Right lung (tissue), 5 donors: ENCODE measurements around the gene PLCZ1. TPM values are rescaled to one million over a fixed set of nuclear protein-coding genes. Genes with fewer than 3 reads are reported as not detected.
A peak's percentile ranks its signal among the peaks of the same experiment; 100 is the strongest.
"Not testable (repeated sequence)": the region's sequence is repeated elsewhere in the genome, so short reads cannot be mapped to it uniquely, and the experiment has no call there.

Experiments
- DNase-seq, 2 donors: peaks; one replicate each; pipeline ENCODE4 v3.0.0-alpha.2; 2013
- polyA plus RNA-seq, 5 donors: library from polyadenylated mRNA; unstranded; fragments of 120-200 nt; gene quantifications; one replicate each; pipeline versions ENCODE4 v1.2.1 to v1.2.3, GENCODE V29; 2013; ENCODE audit warnings: inconsistent platforms in 1 of 5, low replicate concordance in 1 of 5; ENCODE audit not compliant: insufficient read length in 5 of 5, insufficient read depth in 1 of 5

The PLCZ1 gene
- polyA plus RNA-seq, 5 donors = 1.1 to 2.3 (median 1.6) TPM

DNA sequence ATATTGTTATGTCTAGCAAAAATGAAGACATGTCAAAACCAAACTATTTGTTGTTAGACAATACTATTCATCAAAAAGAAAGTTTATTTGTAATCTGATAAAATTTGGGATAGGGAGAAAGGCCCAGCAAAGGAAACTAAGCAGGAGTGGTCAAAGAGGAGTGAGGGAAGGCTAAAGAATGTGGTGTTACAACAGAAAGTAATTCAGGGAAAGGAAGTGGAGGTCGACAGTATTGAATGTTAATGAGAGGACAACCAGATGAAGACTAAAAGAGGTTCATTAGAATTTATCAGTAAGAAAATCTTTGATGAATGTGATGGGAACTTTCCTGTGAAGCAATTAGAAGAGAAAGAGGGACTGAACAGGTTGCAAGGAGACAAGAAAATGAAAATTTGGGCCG lies 33.9 kb downstream of the PLCZ1 start:
- no peak for DNase-seq

DNA sequence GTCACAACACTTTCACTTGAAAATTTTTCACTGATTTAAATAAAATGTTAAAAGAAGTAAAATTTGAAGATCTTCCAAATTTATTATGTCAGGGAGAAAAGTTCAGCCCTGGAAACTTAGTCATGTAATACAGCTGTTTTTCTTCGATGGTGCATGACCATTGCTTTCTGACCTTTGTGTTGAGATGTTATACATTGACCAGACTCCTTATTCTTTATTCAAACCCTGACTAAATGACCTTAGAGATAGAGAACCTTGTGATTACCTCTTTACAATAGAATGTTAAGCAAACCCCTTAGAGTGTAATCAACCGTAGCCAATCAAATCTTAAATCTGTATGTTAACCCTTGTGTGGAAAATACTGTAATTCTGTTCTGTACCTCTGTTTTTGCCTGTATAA lies 34.5 kb downstream of the PLCZ1 start:
- no peak for DNase-seq

DNA sequence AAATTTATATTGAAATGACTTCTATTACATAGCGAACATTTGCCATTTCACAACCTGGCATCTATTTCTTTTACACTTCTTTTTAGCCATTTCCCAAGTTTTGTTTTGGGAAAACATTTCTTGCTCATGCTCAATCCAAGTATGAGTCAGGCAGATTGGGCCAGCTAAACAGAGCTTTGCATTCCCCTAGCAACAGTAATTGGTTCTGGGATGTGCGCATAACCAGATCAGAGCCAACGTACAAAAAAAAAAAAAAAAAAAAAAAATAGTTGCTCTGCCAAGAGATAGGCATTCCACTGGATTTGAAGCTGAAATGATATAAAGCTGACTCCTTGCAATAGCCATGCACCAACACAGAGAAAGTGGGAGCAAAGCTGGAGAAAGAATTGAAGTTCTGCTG lies 37.5 kb downstream of the PLCZ1 start:
- peak in 1 of 2 donors; percentile 23 for DNase-seq

DNA sequence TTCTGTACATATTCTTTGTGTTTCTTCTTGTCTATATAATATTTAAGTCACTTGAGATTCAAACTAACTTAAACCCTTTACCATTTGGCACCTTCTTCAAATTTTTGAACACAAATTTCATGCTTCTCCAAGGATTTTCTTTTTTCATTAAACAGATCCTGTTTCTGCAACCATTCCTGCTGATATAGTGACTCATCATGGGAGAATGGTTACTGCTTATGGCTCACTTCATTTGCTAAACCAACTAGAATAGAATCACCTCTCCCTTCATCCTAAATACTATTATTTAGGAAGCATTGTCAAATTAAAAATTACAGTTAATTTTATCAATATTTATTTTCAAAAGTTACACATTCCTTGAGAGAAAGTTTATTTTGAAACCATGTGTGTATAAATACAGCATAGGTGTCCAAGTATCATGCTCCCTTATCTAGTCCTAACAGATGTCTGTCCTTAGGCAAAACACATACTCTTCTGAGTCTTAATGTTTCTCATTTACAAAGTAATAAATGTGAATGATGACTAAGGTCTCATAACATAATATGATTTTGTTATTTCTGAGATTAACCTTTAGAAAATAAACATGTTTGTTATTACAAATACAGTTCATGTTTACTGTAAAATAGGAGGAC lies 40.7 kb downstream of the PLCZ1 start:
- no peak for DNase-seq

DNA sequence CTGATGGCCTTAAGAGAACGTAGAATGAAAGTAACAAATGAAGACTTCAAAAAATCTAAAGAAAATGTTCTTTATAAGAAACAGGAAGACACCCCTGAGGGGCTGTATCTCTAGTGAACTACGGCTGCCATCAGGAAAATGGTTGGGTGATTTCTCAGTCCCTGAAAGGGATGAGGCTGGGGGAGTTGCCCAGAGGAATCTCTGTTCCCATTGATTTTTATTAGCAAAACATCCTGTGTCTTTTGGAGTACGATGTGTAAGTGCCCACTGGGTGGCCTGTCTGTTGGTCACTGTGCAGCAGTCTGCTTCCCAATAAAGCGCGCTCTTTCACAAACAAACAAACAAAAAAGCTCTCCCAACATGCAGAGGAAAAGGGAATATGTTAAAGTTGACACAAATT lies 43.8 kb downstream of the PLCZ1 start:
- DNase-seq = not testable (repeated sequence)

DNA sequence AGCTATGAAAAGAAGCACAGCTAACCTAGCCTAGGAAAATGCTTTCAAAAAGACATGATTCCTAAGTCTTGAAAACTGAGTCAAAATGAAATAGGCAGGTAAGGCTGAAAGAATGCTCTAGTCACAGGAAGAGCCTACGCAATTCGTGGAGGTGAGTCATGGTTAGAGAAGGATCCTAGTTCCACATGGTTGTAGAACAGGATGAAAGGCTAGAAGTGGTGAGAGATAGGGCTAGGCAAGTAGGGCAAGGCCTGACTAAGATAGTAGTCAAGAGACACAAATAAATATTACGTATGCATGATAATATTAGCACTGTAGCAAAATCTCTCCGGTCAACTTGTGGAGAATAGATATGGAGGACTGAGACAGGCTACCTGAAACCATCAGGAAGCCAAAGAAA lies 47.2 kb downstream of the PLCZ1 start:
- DNase-seq = no peak

DNA sequence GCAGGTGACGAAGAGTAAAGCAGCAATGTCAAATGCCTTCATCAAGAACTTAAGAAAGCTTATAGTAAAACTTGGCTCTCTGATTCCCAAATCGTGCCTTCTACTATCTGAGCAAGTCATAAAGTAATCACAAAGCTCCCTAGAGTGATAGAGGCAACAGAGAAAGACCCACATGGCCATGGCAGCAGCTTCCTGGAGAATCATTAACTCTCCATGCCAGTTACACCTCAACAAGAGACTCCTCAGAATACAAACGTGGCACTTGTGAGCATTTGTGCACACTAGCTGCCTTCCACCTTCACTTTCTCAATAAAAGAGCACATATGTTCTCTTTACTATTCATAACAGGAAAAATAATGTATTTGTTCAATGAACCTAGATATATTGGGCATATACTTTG lies 48.0 kb downstream of the PLCZ1 start:
- DNase-seq = no peak

DNA sequence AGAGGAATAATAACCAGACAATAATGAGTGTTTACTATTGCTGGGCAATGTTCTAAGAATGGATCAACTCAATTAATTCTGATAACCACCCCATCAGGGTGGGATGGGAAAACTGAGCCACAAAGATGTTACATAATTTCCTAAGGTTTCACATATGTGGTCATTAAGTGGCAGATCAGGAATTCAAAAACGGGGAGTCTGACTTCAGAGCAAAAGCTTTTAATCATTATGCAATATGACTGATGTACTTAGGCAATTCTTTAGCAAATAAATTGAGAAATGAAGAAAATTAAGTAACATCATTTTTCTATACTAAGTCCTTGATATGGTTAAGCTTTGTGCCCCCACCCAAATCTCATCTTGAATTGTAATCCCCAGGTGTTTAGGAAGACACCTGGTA lies 53.4 kb downstream of the PLCZ1 start:
- no peak for DNase-seq

DNA sequence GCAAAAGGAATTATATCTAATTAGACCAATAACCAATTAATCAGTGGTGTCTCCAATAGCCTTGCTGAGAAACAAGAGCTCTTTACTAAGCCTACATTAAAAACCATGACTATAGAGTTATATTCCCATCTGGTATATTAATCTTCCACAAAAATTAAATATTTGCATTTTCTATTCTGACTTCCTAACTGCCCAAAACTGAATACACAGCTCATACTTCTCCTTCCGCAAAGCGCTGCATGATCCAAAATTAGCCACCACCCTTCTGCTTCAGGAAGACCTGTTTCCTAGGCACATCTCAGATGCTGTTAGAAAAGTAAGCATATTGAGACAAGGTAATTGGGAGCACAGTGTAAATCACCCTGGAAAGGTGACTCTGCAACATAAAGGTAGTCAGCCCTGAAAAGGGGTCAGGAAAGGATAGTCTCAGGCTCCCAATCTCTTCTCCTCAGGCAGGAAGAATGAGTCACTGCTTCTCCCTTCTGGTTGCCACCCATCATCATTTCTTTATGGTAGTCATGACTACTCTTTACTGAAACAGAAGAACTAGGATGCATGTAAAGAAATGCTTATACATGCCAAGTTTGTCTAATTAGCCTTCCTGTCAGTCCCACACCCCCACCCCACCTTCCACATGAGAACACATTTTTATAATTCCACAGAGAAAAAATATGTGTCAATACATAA lies 54.3 kb downstream of the PLCZ1 start:
- DNase-seq = no peak

DNA sequence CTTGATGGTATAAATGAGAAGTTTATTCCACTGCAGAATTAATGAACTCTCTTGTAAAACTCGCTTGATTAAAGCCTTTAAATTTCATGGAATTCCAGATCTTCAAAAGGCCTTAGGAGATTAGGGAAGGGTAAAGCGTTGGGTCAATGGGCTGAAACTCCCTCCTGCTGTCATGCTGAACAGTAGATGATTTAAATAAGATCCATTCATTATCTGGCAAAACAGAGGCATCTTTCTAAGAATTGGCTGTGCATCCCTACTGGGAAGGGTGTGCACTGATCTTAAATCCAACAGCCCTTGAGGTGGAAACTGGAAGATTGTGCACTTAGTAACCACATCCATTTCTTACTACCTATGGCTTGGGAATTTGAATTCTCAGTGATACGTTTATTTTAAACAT lies 56.0 kb downstream of the PLCZ1 start:
- DNase-seq = no peak

DNA sequence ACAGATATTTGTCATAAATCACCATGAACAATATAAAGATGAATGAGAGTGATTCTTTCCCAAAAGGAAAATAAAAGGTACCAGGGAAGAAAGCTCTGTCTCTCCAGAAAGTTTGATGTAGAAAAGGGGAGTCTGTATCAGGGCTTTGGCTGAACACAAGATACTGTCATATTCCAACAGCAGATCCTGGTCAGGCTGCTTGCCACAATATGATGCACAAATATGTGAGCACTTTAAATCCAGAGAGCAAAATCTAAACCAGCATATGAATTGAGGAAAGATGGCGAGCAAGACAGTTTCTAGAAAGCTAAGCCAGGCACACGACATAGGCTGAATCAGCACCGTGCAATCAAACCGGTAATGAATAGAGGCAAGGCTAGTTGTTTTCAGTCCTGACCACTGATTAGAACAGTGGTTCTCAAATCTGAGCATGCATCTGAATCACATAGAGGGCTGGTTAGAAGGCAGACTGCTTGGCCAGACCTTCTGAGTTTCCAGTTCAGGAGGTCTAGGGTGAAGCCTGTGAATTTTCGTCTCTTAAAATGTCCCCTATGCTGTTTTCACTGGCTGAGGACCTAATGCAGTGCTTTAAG lies 60.7 kb downstream of the PLCZ1 start:
- no peak for DNase-seq

DNA sequence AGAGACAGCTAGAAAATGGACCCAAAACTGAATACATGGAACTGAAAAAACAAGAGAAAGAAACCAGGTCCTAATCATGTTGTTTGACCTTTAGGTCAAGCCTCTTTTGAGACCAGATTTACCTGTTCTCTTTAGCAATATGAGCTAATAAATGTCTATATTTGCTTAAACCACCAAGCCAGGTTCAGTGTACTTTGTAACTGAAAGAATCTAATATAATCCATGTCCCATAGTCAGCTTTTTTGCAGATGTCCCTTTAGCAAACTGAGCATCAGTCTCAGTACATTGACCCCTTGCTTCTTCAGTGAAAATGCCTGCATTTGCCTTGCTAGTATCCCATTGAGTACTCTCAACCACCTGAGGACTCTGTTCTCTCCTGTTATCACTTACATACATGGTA lies 61.7 kb downstream of the PLCZ1 start:
- peak in 1 of 2 donors; percentile 12 for DNase-seq

DNA sequence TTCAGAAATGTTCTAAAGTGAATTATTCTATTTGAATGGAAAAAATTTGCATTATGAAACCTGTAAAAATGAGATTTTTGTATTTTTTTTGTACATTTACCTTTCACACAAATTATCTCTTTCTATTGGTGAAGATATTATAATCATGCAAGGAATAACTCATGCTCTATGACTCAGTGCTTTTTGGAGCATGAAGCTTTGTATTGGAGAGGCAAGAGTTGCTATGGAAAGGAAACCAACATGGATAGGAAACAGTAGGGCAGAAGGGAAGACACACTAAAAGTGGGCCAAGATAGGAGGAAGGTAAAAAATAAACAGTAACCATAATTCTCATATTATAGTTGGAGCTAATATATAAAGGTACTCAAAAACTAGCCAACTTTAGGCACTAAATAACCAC lies 79.0 kb downstream of the PLCZ1 start:
- no peak for DNase-seq

DNA sequence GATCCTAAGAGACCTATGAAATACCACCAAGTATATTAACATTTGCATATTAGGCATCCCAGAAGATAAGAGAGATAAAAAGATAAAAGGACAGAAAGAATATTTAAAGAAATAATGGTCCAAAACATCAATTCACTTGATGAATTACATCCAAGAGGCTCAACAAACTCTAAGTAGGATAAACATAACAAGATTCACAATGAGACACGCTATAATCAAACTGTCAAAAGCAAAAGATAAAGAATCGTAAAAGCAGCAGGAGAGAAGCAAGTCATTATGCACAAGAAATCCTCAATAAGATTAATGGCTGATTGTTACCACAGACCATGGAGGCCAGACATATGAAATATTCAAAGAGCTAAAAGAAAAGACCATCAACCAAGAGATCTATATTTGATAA lies 79.6 kb downstream of the PLCZ1 start:
- DNase-seq = no peak

DNA sequence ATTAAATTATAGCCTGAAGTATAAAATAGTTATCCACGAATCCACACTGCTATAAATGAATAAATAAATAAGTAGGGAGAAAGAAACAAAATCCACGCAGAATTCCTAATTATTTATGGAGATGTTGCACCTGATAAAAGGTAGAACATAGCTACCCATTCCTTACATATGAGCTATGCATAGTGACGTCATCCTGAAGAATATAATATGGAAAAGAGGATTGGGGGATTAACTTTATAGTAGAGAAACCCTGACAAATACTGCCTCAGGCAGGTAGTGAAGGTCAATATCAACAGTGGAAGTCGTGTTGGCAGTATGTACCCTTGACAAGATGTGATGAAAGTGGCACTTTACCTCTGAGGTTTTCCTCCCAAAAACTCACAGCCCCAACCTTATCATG lies 82.5 kb downstream of the PLCZ1 start:
- DNase-seq = no peak

DNA sequence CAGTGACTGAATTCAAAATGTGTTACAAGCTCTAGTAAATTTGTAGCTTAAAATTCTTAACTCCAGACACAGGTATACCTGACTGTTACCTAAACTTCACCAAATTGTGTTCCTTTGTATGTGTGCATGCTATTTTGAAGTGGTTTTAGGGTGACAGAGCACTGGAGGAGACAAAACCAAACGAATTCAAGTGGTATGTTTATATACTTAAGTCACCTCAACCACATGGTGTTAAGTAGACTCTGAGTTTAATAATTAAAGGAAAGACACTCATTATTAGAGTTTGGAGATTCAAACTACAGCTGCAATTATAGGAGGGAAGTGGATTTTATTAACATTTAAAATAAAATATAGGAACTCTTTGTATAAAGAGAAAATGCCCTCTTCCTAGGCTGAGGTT lies 84.3 kb downstream of the PLCZ1 start:
- DNase-seq = no peak

DNA sequence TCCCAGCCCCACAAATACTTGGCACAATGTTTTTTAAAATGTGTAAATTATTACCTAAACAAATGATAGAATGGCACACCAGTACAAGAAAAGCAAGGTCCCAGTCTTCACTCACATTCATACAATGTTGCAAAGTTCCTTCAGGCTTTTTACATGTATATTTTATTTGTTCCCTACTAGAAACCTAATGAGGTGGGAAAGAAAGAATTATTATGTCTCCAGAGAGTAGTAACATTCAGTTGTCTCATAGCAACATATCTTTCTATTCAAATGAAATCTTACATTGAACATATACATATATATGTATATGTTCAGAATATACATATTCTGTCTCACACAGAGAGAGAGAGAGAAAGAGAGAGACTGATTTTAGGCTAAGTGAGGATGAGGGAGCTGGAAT lies 85.2 kb downstream of the PLCZ1 start:
- peak in 1 of 2 donors; percentile 9 for DNase-seq

DNA sequence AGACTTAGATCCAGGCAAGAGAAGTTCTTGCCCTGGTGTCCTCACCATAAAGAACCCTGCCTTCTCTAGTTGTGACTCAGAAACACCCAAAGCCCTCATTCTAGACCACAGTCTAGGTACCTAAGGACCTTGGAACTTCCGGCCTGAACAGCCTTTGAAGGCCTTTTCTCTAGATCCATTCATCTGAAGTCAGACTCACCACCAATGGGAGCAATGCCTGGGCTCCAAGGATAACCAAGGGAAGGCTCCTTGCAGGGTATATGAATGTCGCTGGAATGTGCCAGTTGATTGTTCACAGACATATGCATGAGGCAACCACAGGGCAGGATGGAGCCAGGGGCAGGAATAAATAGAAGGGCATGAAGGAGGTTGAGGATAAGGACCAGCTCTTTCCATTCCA lies 86.3 kb downstream of the PLCZ1 start:
- no peak for DNase-seq

DNA sequence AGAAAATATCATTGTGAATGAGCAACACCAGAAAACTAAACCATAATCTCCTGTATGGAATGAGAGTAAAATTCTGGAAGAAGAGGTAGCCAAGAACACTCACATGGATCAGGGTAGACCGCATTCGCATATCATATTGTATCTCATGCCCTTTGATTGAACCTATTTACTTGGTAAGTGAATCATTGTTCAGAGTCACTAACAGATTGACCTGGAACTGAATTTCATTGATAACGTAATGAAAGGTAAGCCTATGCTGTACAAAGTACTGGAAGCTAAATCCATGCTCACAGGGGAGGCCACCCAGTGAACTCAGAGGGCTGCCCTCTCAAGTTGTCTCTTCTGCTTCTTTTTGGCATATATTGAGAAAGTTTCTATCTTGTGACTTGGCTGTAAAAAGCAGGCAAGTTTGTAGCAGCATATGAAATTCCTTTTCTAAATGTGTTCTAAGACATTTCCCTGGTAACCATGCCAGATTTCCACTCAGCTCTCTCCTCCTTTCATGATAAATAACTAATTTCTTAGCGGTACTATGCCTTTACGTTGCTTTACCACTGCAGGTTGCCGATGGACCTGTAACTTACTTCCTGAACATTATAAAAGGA lies 91.4 kb downstream of the PLCZ1 start:
- no peak for DNase-seq

DNA sequence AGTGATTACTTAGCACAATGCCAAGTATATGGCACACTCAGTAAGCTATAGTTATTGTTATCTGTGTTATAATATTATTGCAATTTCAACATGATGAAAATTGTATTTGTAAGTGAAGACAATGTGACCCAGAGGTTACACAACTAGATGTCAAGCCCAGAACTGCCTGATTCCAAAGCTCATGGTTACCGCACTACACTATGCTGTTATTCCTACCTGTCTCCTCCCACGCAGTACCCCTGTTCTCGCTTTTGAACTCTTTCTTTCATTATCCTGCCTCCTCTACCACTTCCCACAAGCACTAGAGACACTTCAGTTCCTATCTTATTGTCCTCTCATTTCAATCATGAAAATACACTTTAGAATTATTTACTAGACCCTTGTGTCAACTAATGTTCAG lies 93.2 kb downstream of the PLCZ1 start:
- DNase-seq = no peak

DNA sequence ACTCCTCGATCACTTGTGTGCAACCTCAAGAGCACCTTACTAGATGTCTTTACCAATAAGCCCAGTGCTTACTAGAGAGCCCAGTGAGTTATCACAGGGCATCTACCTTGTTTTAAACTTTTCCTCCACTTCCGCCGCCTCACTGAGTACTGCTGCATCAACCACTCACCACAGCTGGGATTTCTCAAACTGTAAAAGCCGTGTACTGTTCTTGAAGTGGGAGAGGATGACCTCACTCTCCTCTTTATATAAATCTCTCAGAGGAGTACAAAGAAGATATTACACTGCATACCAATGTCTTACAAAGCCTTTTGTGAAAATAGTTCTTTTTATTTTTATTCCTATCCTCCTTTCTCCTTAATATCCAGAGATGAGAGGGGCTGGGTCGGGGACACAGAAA lies 94.1 kb downstream of the PLCZ1 start:
- DNase-seq = no peak

DNA sequence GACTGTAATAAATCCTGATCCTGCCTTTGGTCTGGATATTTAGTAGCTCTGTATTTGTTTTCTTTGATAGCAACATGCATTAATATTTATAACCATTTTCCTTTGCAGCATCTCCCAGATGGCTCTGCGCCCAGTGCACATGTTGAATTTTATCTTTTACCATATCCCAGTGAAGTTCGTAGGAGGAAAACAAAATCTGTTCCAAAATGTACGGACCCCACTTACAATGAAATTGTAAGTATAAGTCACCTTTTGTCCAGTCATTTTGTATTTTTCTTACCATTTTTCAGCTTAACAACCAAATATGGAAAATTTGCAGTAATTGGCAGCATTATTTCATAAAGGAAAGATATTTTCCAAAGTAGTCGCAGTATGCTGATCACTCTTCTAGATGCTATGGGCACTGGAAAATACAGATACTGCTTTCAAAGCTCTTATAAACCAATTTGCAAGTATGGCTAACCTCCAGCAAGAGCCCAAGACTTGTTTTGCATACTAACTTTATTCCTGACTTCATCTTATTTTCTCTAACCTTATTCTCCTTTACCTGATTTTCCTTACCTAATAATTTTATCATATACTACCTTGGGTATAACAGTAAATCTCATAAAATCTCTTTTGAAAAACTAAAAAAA lies 97.4 kb downstream of the PLCZ1 start:
- DNase-seq = no peak

DNA sequence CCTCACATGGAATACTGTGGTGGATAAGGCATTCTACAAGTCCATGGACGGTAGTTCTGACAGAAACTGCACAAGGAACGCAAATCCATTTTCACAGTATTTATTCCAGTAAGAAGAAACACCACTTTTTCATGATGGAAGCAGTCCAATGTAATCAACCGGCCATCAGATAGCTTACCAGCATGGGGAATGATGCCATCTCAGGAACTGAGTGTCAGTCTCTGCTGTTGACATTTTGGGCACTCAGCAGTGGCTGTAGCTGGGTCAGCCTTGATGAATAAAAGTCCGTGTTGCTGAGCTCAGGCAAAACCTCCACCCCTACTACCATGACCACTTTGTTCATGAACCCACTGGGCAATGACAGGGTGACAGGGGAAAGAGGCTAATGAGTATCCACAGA lies 103.4 kb downstream of the PLCZ1 start:
- DNase-seq = no peak
